HFF-Myc (cell line): ENCODE measurements around the gene CTNND2.
A peak's percentile ranks its signal among the peaks of the same experiment; 100 is the strongest.
"Not testable (repeated sequence)": the region's sequence is repeated elsewhere in the genome, so short reads cannot be mapped to it uniquely, and the experiment has no call there.

Experiments
- DNase-seq: peaks from one replicate; pipeline ENCODE4 v3.0.0-alpha.2; 2011; ENCODE audit warnings: low read depth; ENCODE audit errors: extremely low read depth
- H3K4me3 ChIP-seq: replicated peaks from 2 replicates; pipeline ENCODE4 v1.5.1; 2011; ENCODE audit warnings: low read depth, mild to moderate bottlenecking, control low read depth, low read length
- CTCF ChIP-seq: IDR thresholded peaks from 2 replicates; pipeline ENCODE4 v1.5.1; 2012; ENCODE audit warnings: mild to moderate bottlenecking, low read depth, low read length, control low read depth; ENCODE audit errors: missing control alignments

CTNND2 gene

GRCh38 chr5:11012295-11012694 lies 892.0 kb downstream of the CTNND2 start:
- H3K4me3 ChIP-seq, result no peak overlapping the region
- DNase-seq, result no peak
- no peak for TF ChIP-seq CTCF

- no peak for TF ChIP-seq CTCF
- no peak for DNase-seq
These were observed 893.6 kb downstream of the CTNND2 start for GRCh38 chr5:11010429-11011210.

GRCh38 chr5:11009576-11009975 lies 894.7 kb downstream of the CTNND2 start:
- TF ChIP-seq CTCF, result no peak
- DNase-seq, result no peak
- no peak overlapping the region for H3K4me3 ChIP-seq

More at GRCh38 chr5:11010429-11011210, 893.6 kb downstream of the CTNND2 start:
- H3K4me3 ChIP-seq, result no peak overlapping the region

- no peak for TF ChIP-seq CTCF
- DNase-seq, result peak; percentile 1
- H3K4me3 ChIP-seq, result no peak overlapping the region
These were observed 896.9 kb downstream of the CTNND2 start for GRCh38 chr5:11007269-11007870.

- H3K4me3 ChIP-seq, DNase-seq: not testable (repeated sequence)
These were observed 899.7 kb downstream of the CTNND2 start for GRCh38 chr5:11004523-11004922.

- DNase-seq, result no peak
- no peak for TF ChIP-seq CTCF
- H3K4me3 ChIP-seq, result no peak overlapping the region
These were observed 903.5 kb downstream of the CTNND2 start for GRCh38 chr5:11000515-11001353.

GRCh38 chr5:10999714-11000113 lies 904.5 kb downstream of the CTNND2 start:
- no peak for TF ChIP-seq CTCF

More at GRCh38 chr5:10999714-11000113, 904.5 kb downstream of the CTNND2 start:
- DNase-seq, result no peak
- H3K4me3 ChIP-seq, result no peak overlapping the region
